HG03469 (cell line): ENCODE data around the gene DNASE1L3.
"Not testable (repeated sequence)": the region's sequence is repeated elsewhere in the genome, so short reads cannot be mapped to it uniquely, and the experiment has no call there.

Source experiments
- ATAC-seq: cut with Tn5 transposase; IDR thresholded peaks from one replicate; pipeline ENCODE4 v1.9.1; 2021; ENCODE audit warnings: mild to moderate bottlenecking, moderate library complexity, moderate number of reproducible peaks; ENCODE audit not compliant: unreplicated experiment

Gene DNASE1L3

DNA sequence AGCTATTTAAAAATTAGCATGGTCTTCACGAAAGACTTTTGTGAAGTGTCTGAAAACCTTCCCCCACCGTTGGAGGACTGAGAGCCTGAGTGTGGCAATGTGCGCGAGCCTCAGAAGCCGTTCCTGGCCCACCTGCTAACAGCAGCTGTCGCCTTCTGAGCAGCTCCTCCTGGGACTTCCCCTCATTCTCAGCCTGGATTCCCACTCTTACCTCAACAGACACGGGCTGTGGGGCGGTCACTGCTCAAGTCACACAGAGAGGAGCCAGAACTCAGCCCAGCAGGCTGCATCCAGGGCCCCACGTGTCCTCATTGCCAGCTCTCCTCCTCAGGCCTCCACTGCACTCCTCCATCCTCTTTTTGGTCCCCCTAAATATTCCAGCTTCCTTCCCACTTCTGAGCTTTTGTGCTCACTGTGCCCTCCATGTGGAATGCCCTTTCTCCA lies 7.8 kb downstream of the DNASE1L3 start:
- ATAC-seq = peak; percentile 68

DNA sequence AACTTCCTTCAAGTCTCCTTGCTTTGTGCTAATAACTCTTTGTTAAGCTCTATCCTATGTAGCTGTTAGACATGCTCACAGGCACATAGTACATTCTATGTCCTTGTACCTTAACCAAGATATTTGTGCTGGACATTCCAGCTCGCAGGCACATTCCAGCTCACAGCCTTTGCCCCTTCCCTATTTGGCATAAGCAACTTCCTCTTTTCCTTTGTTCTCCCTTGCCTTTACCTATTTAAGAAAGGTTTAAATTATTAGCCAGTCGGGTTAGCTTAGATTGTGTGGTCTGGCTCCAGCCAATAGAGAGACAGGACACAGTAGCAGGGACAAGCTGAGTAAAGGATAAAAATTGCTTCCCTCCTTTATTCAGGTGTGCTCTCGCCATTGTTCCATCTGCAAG lies 9.3 kb downstream of the DNASE1L3 start:
- ATAC-seq = not testable (repeated sequence)

DNA sequence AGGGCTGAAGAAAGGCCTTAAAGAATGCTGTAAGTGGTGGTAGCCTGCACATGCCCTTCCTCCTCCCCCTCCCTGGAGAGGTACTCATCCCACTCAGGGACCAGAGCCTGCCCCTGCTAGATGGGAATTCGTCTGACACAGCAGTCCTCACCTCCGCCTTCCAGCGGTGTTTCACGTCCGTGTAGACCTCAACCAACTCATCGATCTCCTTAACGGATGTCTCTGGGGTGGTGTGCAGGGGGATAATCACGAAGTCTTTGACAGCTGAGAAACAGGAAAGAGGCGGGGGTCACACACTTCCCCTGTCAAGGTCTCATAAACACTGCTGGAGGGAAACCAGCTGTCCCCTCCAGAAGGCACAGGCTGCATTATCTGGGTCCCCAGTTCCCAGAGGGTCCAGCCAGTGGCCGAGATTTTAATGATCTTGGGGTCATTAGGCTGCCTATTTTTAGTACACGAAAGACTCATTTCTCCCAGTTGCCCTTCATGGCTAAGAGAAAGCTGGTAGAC lies 9.9 kb downstream of the DNASE1L3 start:
- ATAC-seq = no peak

DNA sequence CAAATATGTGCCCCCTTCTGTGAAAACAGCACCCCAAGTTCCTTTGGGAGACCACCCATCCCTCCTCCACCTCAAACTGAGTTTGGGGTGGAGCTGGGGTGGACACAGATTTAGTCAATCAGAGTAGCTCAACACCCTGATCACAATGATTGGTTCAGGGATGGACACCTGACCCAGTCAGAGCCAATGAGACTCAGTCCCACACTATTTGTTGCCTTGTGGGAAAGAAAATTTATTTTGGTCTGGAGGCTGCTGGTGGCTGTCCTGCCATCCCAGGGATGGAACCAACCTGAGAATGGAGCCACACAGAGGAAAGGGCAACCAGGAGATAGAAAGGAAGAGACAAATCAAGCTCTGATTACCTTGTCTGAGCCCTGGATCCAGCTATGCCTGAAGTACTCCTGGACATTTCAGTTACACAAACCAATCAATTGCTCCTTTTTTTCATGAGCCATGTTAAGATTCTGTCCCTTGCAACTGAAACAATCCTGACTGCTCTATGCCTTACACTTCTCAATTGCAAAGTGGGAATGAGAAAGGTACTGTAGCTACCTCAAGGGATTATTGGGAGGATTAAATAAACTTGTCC lies 10.6 kb downstream of the DNASE1L3 start:
- no peak for ATAC-seq

DNA sequence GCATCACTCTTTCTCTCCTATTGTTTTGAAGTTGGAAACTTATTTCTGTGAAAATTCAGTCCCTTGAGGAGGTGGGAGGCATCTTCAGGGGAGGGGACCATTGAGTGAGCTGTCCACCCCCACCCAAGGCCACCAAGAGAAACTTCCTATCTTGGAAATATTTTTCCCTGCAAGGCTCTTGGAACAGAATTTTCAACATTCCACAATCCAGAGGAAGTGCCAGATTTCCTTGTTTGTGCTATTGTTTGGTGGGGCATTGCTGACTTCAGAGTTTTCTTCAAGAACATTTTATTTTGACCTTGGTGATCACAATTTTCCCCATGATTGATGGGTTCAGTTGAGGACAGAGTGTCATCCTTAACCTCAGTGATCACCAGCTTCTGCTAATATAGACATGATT lies 12.0 kb downstream of the DNASE1L3 start:
- ATAC-seq = no peak

DNA sequence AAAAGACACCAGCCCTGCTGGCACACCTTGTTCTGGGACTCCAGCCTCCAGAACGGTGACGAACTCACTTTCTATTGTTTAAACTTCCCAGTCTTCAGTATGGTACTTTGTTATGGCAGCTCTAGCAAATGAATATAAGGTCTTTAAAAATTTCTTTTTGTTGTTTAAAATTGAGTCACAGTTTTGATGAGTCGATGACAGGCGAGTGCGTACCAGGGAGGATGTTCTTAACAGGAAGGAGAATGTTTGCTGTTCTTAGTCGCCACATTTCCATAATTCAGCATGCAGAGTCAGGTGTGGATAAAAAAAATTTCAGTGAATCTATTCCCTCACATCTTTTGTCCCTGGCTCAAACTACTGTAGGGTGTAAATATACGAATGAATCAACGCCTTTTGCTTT lies 12.4 kb downstream of the DNASE1L3 start:
- no peak for ATAC-seq

DNA sequence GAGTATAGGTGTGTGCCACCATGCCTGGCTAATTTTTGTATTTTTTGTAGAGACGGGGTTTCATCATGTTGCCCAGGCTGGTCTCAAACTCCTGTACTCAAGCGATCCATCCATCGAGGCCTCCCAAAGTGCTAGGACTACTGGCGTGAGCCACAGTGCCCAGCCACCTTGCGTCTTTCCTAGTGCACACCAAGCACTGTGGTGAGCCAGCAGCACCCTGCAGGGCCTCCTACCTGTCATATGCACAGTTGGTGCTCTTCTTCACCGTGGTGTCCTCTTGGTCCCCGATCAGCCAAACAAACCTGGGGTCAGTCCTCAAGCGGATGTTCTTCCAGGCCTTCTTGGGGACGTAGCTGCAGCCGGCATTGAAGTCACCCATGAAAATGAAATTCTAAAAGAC lies 13.2 kb downstream of the DNASE1L3 start:
- no peak for ATAC-seq

DNA sequence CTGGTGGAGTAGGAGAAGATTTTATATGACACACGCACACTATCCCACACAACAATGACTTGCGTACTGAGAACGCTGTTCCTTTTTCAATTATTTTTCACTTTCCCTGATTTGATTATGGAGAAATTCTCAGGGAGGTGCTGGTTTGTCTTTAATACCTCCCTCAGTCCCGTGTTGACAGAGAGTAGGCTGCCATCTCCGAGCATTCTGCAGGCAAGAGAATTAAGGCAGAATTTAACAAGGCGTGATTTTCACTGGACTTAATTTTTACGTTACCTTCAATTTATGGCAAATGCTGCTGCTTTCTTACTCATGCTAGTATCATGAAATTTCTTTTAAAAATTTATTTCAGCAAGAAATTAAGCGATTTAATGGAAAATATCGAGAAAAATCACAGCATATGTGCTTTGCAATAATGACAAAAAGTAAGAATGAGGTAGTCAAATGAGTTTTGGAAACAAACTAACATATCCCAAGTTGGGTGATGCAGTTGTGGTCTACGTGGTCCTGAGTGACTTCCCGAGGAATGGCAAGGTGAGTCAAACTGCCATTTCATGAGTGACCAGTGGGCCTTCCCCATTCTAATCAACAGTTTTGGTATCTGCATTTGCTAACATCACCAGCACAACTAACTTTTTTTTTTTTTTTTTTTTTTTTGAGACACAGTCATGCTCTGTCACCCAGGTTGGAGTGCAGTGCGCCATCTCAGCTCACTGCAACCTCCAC lies 16.9 kb downstream of the DNASE1L3 start:
- ATAC-seq = no peak

DNA sequence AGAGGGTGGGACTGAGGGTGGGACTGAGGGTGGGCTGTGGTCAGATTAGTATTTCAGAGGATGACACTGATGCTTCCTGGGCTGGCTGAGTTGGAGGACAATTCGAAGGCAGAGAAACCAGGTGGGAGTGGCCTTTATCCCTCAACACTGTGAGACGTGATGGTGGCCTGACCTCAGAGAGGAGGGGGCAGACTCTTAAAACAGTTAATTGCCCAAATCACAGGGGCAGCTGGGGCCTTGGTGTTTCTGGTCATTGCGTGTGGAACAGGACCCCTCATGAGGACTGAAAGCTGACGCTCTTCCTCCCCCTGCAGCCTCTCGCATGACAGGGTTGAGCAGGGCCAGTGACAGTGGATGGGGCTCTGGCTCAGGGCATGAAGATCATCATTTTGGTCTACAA lies 18.7 kb downstream of the DNASE1L3 start:
- no peak for ATAC-seq

DNA sequence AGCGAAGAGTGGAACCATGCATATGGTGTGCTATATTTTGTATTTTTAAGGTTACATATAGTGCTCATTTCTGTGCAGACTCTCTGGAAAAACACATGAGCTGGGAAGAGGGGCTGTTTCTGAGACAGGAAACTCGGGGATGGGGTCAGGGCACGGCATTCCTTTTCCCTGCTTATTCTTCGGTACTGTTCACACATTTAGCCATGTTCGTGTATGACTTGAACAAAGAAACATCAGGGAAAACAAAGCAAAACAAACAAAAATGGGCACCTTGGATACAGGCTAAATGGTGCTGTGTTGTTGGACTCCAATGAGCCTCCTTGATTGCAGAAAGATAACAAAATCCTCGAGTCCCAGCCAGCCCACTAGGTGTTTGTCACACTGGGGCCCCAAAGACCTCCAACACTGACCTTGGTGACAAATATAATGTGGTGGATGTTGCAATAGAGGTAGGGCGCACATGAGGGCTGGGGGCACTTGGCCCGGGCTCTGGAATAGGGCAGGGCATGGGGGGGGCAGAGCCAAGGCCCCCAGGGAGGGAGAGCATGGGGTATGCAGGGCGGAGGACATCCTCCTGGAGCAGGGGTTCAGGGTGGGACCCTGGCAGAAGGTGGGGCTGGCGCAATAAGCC lies 19.3 kb downstream of the DNASE1L3 start:
- ATAC-seq = no peak

DNA sequence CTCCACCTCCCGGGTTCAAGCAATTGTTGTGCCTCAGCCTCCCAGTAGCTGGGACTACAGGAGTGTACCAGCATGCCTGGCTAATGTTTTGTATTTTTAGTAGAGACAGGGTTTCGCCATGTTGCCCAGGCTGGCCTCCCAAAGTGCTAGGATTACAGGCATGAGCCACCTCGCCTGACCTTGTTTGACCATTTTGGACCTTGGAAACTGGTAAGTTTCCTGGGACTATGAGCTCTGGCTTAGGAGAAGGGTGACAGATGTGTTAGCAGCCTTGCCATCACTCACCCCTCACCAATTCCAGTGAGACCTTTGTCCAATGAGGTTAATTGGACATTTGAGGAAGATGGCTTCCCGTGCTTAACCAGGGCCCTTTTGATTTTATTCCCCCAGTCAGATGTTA lies 19.9 kb downstream of the DNASE1L3 start:
- ATAC-seq = no peak

DNA sequence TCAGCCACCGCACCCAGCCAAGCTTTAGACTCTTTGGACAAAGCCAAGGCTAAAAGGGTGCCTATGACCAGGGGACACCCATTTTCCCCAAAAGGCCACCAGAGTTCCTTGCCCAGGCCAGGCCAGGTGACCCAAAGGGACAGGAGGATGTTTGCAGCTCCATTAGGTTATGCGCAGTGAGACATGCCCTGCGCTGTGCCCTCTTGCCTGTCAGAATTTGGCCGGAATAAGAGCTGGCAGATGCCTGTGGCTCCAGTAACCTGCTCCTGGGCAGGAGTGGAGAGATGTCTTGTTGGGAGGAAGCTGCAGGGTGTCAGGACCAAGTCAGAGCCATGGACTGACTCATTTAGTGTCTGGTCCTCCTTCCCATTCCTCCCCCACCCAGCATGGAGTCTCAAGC lies 20.5 kb downstream of the DNASE1L3 start:
- ATAC-seq = no peak

DNA sequence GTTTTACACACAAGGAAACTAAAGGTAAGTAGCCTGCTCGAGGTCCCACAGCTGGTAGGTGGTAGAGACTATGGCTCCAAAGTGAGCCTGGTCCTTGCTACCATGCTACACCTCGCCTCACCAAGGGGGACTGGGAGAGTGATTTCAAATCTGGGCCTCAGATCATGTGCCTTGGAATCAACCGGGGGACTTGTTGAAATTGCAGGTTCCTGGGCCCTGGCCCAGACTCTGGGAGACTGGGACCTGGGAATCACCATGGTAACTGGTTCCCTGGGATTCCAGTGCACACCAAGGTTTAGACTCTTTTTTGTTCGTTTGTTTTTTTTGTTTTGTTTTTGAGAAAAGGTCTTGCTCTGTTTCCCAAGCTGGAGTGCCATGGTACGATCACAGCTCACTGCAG lies 21.1 kb downstream of the DNASE1L3 start:
- ATAC-seq = no peak

DNA sequence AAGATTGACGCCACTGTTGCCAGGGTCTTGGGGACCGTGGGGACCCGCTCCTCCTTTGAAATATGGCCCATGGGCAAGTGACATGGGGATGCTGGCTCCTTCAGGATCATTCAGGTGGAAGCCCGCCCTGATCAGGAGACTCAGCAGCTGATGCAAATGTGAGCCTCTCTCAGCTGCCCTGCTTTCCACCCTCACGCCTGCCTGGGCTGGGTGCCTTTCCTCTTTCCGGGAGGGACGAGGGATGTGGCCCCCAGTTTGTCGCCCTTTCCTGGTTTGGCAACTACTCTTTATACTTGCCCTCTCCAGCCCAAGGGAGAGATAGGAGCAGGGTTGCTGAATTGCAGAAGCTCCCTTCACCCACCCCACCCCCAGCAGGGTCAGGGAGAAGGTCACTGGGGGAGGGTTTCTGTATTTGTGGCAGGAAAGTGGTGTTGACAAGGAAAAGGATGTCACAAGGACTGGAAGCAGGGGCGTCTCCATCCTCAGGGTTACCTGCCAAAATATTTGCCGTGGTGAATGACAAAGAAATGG lies 21.8 kb downstream of the DNASE1L3 start:
- no peak for ATAC-seq

DNA sequence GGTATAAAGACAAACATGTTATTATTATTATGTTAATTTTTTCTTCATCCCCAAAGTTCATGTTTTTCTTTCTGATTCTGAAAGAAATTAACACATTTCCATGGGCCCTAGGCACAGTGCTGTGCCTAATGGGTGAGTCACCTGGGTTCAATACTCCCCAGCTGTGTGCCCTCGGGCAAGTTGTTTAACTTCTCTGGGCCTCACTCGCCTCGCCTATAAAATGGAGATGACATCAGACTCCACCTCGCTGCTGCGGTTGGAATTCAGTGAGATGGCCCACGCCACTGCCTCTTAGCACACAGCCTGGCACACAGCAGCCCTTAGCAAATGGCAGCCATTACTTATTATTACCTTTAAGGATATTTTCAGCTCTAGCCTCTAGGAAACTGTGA lies 22.6 kb downstream of the DNASE1L3 start:
- ATAC-seq = no peak

DNA sequence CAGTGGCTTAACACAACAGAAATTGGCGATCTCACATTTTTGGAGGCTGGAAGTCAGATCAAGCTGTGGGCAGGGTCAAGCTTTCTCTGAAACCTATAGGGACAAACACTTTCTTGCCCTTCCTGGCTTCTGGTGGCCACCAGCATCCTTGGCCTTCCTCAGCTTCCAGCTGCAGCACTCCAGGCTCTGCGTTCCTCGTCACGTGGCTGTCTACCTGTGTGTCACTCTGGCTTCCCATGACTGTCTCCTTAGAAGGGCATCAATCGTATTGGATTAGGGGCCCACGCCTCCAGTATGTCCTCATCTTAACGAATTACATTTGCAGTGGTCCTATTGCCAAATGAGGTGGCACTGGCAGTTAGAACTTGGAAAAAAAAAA lies 25.8 kb downstream of the DNASE1L3 start:
- no peak for ATAC-seq

DNA sequence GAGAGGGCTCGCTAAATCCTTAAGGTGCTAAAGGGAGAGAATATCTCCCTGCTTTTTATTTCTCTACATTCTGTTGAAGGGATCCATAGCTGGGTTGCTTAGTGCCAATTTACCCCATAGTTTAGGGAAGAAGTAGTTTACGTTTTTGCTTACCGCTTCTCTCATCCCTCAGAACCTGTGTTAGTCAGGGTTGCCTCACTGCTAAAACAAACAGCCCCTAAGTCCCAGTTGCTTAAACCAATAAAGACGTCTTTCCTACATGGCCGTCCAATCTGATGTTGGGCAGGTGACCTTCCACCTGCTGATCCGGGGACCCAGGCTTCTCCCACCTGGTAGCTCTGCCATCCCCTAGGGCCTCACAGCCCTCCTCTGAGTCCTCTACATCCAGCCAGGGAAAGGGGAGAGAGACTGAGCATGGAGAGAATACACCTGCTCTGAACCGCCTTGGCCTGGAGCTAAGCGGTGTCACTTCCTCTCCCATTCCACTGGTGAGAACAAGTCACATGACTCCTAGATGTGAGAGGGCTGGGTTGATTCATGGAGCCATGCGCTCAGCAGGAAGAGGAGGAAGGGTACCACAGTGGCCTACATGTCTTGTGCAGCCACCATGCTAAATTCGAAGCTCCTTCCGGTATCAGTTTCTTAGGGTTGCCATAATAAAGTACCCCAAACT lies 26.3 kb downstream of the DNASE1L3 start:
- ATAC-seq = no peak

DNA sequence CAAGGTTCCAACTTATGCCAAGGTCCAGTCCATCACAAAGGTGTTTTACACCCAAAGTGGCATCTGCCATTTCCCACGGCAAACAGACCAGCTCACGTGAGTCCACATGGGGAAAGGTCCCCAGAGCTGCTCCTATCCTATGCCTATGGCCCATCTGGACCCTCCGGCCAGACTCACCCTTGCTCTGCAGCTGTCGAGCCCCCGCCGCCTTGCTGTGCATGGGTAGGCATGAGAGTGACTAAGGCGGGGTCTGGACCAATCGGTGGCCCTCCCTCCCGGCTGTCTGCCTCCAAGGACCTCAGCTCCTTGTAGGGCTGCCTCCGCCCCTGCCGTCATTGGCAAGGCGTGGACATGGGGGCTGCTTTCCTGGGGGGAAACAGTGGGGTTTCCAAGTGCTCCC lies 26.9 kb downstream of the DNASE1L3 start:
- no peak for ATAC-seq

DNA sequence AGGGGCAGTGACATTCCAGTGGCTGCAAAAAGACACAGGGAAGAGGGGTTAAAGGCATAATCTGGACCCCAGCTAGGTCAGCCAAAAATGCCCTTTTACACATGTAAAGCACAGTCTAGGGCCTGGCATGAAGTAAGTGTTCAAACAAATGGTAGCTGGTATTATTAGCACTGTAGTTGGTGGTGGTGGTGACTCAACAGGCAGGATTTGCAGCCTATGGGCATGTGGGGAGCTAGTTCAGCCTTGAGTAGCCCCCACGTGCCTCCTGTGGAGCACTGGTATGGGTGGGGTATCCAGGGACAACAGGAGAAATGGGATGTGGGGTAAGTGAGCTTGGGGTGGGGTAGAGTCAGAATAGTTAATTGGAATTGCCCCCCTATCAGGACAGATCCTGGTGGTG lies 27.6 kb downstream of the DNASE1L3 start:
- ATAC-seq = no peak

DNA sequence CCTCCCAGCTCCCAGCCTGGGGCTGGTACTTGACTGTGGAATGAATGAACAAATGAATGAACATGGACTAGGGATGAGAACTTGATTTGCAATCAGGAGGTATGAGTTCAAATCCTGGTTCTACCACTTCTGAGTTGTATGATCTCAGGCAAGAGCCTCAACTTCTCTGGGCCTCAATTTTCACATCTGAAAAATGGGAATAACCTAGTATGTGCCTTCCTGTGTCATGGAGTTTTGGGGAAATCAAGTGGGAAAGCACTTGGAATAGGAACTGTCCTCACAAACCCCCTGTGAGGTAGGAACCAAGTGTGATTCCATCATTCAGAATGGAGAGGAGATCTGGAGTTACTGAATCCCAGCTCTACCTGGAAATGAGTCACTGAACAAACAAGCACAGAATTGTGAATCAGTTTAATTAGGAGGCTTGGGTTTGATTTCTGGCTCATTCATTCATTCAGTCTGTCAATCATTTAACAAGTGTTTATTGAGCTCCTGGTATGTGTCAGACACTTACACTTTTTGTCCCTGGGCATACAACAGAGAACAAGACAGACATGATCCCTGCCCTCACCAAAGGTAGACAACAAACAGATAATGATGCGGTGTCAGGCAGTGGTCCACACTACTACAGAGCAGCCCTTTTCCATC lies 29.7 kb downstream of the DNASE1L3 start:
- ATAC-seq = no peak
